Measurements from ENCODE around the gene IPMK.

DNA sequence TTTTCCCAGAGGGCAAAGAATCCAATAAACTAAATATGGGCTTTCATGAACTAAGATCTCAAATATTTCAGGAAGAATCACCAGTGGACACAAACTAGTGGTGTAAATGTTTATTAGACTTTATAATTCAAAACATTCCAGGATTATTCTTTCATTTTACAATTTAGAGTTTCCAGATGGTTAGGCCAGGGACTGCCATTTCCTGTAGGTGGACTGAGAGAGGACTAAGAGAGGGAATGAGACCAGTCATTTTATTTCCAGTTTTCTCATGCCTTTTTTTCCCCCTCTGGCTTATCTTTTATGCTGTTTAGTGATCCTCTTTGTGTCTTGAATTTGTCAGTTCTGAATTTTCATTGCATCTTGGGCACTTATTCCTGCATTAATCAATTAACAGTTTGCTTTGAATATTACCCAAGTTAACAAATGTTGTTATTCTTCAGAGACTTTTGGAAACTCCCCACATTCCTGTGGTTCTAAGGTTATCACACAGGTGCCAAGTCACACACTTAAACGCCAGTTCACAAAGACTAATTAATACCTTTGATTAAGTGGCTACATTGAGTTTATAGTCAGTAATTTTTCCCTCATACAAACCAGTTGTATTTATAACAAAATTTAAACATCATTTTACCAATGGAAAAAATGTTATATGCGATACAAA lies 13.5 kb upstream of the IPMK start:
- TF ChIP-seq, protein P1, sequence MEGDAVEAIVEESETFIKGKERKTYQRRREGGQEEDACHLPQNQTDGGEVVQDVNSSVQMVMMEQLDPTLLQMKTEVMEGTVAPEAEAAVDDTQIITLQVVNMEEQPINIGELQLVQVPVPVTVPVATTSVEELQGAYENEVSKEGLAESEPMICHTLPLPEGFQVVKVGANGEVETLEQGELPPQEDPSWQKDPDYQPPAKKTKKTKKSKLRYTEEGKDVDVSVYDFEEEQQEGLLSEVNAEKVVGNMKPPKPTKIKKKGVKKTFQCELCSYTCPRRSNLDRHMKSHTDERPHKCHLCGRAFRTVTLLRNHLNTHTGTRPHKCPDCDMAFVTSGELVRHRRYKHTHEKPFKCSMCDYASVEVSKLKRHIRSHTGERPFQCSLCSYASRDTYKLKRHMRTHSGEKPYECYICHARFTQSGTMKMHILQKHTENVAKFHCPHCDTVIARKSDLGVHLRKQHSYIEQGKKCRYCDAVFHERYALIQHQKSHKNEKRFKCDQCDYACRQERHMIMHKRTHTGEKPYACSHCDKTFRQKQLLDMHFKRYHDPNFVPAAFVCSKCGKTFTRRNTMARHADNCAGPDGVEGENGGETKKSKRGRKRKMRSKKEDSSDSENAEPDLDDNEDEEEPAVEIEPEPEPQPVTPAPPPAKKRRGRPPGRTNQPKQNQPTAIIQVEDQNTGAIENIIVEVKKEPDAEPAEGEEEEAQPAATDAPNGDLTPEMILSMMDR (IDR thresholded peaks at IDR 0.05; ENCODE audit: insufficient read depth, low read length, poor library complexity, severe bottlenecking) = no peak
- TF ChIP-seq EZH2phosphoT487 (conservative IDR thresholded peaks at IDR 0.05; ENCODE audit: low read length) = no peak
